Measurements from ENCODE around the gene TBC1D22A. TPM values are rescaled to one million over a fixed set of nuclear protein-coding genes. Genes with fewer than 3 reads are reported as not detected.

The TBC1D22A gene
- total RNA-seq, 2 donors from 2014 or later: 15.8 to 17.4 TPM

GRCh38 chr22:46800102-46800857 is 37.8 kb downstream of the TBC1D22A start:
- no peak for ATAC-seq
- no peak for DNase-seq
- intact Hi-C loops (cut with DNase I): no loop called here

- intact Hi-C loops (cut with DNase I): no loop called here
- ATAC-seq (no peak), DNase-seq (no peak)
Measured at GRCh38 chr22:46801331-46801811, 38.9 kb downstream of the TBC1D22A start.

- ATAC-seq: no peak
- no peak for DNase-seq
- intact Hi-C loops (cut with DNase I): no loop called here
Measured at GRCh38 chr22:46801826-46802607, 39.6 kb downstream of the TBC1D22A start.

GRCh38 chr22:46802608-46803027 is 40.2 kb downstream of the TBC1D22A start:
- DNase-seq (no peak), ATAC-seq (no peak)
- intact Hi-C loops (cut with DNase I): no loop called here

- ATAC-seq (peak; percentile 45 to 68), DNase-seq (peak; percentile 56)
- intact Hi-C loops (cut with DNase I): no loop called here
Measured at GRCh38 chr22:46803031-46803880, 40.8 kb downstream of the TBC1D22A start.

- ATAC-seq: no peak
- intact Hi-C loops (cut with DNase I): no loop called here
- DNase-seq: no peak
Measured at GRCh38 chr22:46803936-46804335, 41.5 kb downstream of the TBC1D22A start.

- no peak for DNase-seq
- intact Hi-C loops (cut with DNase I): no loop called here
- no peak for ATAC-seq
Measured at GRCh38 chr22:46806794-46807193, 44.3 kb downstream of the TBC1D22A start.

- ATAC-seq: no peak
- no peak for DNase-seq
- intact Hi-C loops (cut with DNase I): no loop called here
Measured at GRCh38 chr22:46807458-46807857, 45.0 kb downstream of the TBC1D22A start.

- DNase-seq: no peak
Measured at GRCh38 chr22:46809153-46809885, 46.9 kb downstream of the TBC1D22A start.

GRCh38 chr22:46810856-46811786 is 48.7 kb downstream of the TBC1D22A start:
- DNase-seq (no peak), ATAC-seq (no peak)
- intact Hi-C loops (cut with DNase I): no loop called here

More at GRCh38 chr22:46809153-46809885, 46.9 kb downstream of the TBC1D22A start:
- intact Hi-C loops (cut with DNase I): no loop called here
- no peak for ATAC-seq

- intact Hi-C loops (cut with DNase I): no loop called here
- ATAC-seq (no peak), DNase-seq (no peak)
Measured at GRCh38 chr22:46812034-46812605, 49.7 kb downstream of the TBC1D22A start.

GRCh38 chr22:46812788-46813187 is 50.3 kb downstream of the TBC1D22A start:
- DNase-seq: no peak
- intact Hi-C loops (cut with DNase I): no loop called here
- no peak for ATAC-seq

GRCh38 chr22:46813816-46814597 is 51.6 kb downstream of the TBC1D22A start:
- peak in 1 of 2 donors; percentile 22 for ATAC-seq
- no peak for DNase-seq
- intact Hi-C loops (cut with DNase I): no loop called here

GRCh38 chr22:46815132-46815531 is 52.7 kb downstream of the TBC1D22A start:
- no peak for DNase-seq
- ATAC-seq: no peak
- intact Hi-C loops (cut with DNase I): no loop called here

GRCh38 chr22:46815559-46815895 is 53.1 kb downstream of the TBC1D22A start:
- intact Hi-C loops (cut with DNase I): no loop called here
- no peak for DNase-seq
- ATAC-seq: no peak

GRCh38 chr22:46815896-46816731 is 53.7 kb downstream of the TBC1D22A start:
- DNase-seq (no peak), ATAC-seq (peak; percentile 55 to 86)
- intact Hi-C loops (cut with DNase I): no loop called here

Measured in left cardiac atrium (tissue), 4 donors.